Measurements from ENCODE around the gene SERPINA1. TPM values are rescaled to one million over a fixed set of nuclear protein-coding genes. Genes with fewer than 3 reads are reported as not detected.
"Not testable (repeated sequence)": the region's sequence is repeated elsewhere in the genome, so short reads cannot be mapped to it uniquely, and the experiment has no call there.

Gene SERPINA1
- total and polyA plus RNA-seq, 4 donors, result 10,220 to 47,972 (median 25,583) TPM

- not testable (repeated sequence) for H3K4me3 ChIP-seq (ENCODE audit: low read depth in 1 of 3, low read length in 3 of 3); H3K9me3 ChIP-seq (ENCODE audit: control insufficient read depth in 4 of 4, low read length in 3 of 4); H3K36me3 ChIP-seq (ENCODE audit: control insufficient read depth in 4 of 4, insufficient read depth in 3 of 4, low read depth in 1 of 4, low read length in 3 of 4); H3K27ac ChIP-seq (ENCODE audit: low read depth in 1 of 2, low read length in 2 of 2); H3K27me3 ChIP-seq (ENCODE audit: control insufficient read depth in 4 of 4, insufficient read depth in 4 of 4, low read length in 3 of 4); H3K9ac ChIP-seq (ENCODE audit: low read depth in 1 of 2, low read length in 2 of 2); DNase-seq (ENCODE audit: low spot score)
- H3K4me1 ChIP-seq (ENCODE audit: control insufficient read depth in 4 of 4, insufficient read depth in 4 of 4, low read length in 3 of 4), result peaks cover 0 to 23% (median 13%) of the 10 kb centered on the region in 4 donors
- 77% methylated on average over 23 of the region's 24 CpGs for WGBS
Observed at GRCh38 chr14:94346065-94346786, 42.2 kb downstream of the SERPINA1 start.

- no peak for TF ChIP-seq REST (IDR thresholded peaks at IDR 0.05)
- TF ChIP-seq GABPA (IDR thresholded peaks at IDR 0.05 in 1 of 2, conservative IDR thresholded peaks at IDR 0.05 in 1 of 2), result no peak
- no peak for TF ChIP-seq MAX (IDR thresholded peaks at IDR 0.05)
- no peak for TF ChIP-seq JUND (IDR thresholded peaks at IDR 0.05)
- TF ChIP-seq RXRA (IDR thresholded peaks at IDR 0.05), result no peak
- TF ChIP-seq HNF4A (conservative IDR thresholded peaks at IDR 0.05), result no peak
- no peak for TF ChIP-seq SP1 (IDR thresholded peaks at IDR 0.05)
- TF ChIP-seq FOXA1 (IDR thresholded peaks at IDR 0.05), result no peak
- no peak for TF ChIP-seq HNF4G (IDR thresholded peaks at IDR 0.05)
- no peak for TF ChIP-seq EGR1 (IDR thresholded peaks at IDR 0.05; ENCODE audit: low read depth in 2 of 2)
- no peak for TF ChIP-seq ATF3 (IDR thresholded peaks at IDR 0.05)
- TF ChIP-seq FOXA2 (IDR thresholded peaks at IDR 0.05), result no peak
- TF ChIP-seq ZBTB33 (IDR thresholded peaks at IDR 0.05), result no peak
- no peak for TF ChIP-seq NR2F2 (IDR thresholded peaks at IDR 0.05)
- no peak for TF ChIP-seq YY1 (IDR thresholded peaks at IDR 0.05)
- TF ChIP-seq CTCF (IDR thresholded peaks at IDR 0.05; ENCODE audit: low read depth, low read length, missing input control), result no peak
- TF ChIP-seq RAD21 (IDR thresholded peaks at IDR 0.05), result no peak
- TF ChIP-seq TAF1 (conservative IDR thresholded peaks at IDR 0.05), result no peak
- Histone ChIP-seq H3K27ac (ENCODE audit: low read depth in 1 of 2, low read length in 2 of 2) (no peak overlapping the region), H3K4me3 (ENCODE audit: low read depth in 1 of 3, low read length in 3 of 3) (no peak overlapping the region), H3K36me3 (ENCODE audit: control insufficient read depth in 4 of 4, insufficient read depth in 3 of 4, low read depth in 1 of 4, low read length in 3 of 4) (no peaks in the 10 kb centered on the region), H3K4me1 (ENCODE audit: control insufficient read depth in 4 of 4, insufficient read depth in 4 of 4, low read length in 3 of 4) (peaks cover 0 to 30% (median 20%) of the 10 kb centered on the region in 4 donors), H3K9me3 (ENCODE audit: control insufficient read depth in 4 of 4, low read length in 3 of 4) (no peaks in the 10 kb centered on the region), H3K9ac (ENCODE audit: low read depth in 1 of 2, low read length in 2 of 2) (no peak overlapping the region), H3K27me3 (ENCODE audit: control insufficient read depth in 4 of 4, insufficient read depth in 4 of 4, low read length in 3 of 4) (no peaks in the 10 kb centered on the region)
- 90% methylated on average over 12 of the region's 12 CpGs for WGBS
- no peak for DNase-seq (ENCODE audit: low spot score)
Observed at GRCh38 chr14:94345344-94346064, 42.9 kb downstream of the SERPINA1 start.
